ENCODE data around the gene STARD13. TPM values are rescaled to one million over a fixed set of nuclear protein-coding genes. Genes with fewer than 3 reads are reported as not detected.
A peak's percentile ranks its signal among the peaks of the same experiment; 100 is the strongest.

STARD13 gene
- total and polyA plus RNA-seq, 4 donors = 14.2 to 51.4 (median 22.2) TPM

DNA sequence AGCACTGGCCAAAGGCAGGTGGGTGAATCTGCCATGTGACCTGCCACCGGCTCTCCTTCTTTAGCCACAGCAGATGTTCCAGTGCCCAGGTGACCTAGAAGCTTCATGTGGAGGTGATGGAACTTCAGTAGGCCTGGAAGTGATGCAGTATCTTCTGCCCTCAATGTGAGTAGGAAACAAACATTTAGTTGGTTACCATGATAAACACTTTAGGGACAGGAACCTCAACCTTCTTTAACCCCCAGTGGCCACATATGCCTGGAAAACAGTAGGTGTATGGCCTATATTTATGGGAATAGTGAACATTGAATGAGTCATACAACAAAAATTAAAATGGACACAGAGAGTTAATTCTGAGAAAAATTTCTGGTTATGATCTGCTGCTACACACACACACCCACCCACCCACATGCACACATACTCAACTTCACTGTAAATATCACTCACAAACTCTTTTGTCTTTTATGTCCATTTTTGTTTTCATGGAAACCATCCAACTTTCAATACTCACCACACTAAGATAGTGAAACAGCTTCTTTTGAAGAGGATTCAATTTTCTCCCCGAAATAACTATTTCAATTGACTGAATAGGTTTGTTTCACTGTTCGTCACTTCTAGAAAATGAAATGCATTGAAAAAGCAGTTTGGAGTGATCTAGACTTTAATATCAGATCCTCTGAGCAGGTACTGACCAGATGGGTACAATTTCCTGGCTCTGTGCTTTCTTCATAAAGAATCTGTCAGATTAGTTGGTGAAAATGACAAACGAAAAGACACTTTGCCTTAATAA is 97.3 kb downstream of the STARD13 start:
- WGBS (ENCODE audit: insufficient coverage) = 100% methylated on average over 1 of the region's 4 CpGs
- no peak for DNase-seq (ENCODE audit: low read depth in 4 of 6, low spot score in 6 of 6)
- Histone ChIP-seq H3K36me3 (ENCODE audit: control insufficient read depth, insufficient read depth, low read length) (no peaks in the 10 kb centered on the region), H3K9me3 (ENCODE audit: control insufficient read depth, insufficient read depth, low read length) (no peaks in the 10 kb centered on the region), H3K4me3 (ENCODE audit: low read depth, low read length) (no peak overlapping the region), H3K27ac (ENCODE audit: low read depth, low read length) (peak overlapping the region; percentile 17), H3K27me3 (ENCODE audit: control insufficient read depth, insufficient read depth, low read length) (no peaks in the 10 kb centered on the region), H3K4me1 (ENCODE audit: control insufficient read depth, insufficient read depth, low read length) (peaks cover 11% of the 10 kb centered on the region)

DNA sequence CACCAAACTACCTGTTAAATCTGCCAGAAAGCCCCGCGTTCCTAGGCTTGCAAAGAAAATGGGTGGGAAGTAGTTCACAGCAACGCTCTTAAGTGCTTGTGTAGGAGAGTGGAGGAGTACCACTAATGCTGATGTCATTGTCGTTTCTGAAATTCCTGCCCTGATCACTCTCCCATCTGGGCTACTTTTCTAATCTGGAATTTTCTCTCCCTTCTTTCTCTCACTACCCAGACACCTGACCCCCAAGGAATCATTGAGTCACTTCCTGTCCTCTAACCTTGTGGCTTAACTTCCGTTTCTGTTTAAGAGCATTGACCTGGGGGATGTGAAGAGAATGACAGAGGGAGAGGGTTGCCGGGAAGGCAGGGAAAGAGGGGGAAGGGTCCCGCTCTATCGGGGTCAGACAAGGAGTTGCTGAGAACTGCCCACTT is 98.7 kb downstream of the STARD13 start:
- Histone ChIP-seq H3K4me3 (ENCODE audit: low read depth, low read length) (no peak overlapping the region), H3K27ac (ENCODE audit: low read depth, low read length) (peak overlapping the region; percentile 48), H3K9me3 (ENCODE audit: control insufficient read depth, insufficient read depth, low read length) (no peaks in the 10 kb centered on the region), H3K27me3 (ENCODE audit: control insufficient read depth, insufficient read depth, low read length) (no peaks in the 10 kb centered on the region), H3K4me1 (ENCODE audit: control insufficient read depth, insufficient read depth, low read length) (peaks cover 15% of the 10 kb centered on the region), H3K36me3 (ENCODE audit: control insufficient read depth, insufficient read depth, low read length) (peaks cover 3% of the 10 kb centered on the region)
- no CpG with 5 or more reads among the region's 8 CpGs for WGBS (ENCODE audit: insufficient coverage)
- no peak for DNase-seq (ENCODE audit: low read depth in 4 of 6, low spot score in 6 of 6)

- Histone ChIP-seq H3K4me1 (ENCODE audit: control insufficient read depth, insufficient read depth, low read length) (peaks cover 15% of the 10 kb centered on the region), H3K27me3 (ENCODE audit: control insufficient read depth, insufficient read depth, low read length) (no peaks in the 10 kb centered on the region)
- WGBS (ENCODE audit: insufficient coverage) = 69% methylated on average over 3 of the region's 6 CpGs
Measured at GRCh38 chr13:33185853-33186252, 99.7 kb downstream of the STARD13 start.

GRCh38 chr13:33184530-33184929 is 101.0 kb downstream of the STARD13 start:
- Histone ChIP-seq H3K36me3 (ENCODE audit: control insufficient read depth, insufficient read depth, low read length) (peaks cover 3% of the 10 kb centered on the region), H3K4me1 (ENCODE audit: control insufficient read depth, insufficient read depth, low read length) (peaks cover 15% of the 10 kb centered on the region), H3K27ac (ENCODE audit: low read depth, low read length) (peak overlapping the region; percentile 6), H3K4me3 (ENCODE audit: low read depth, low read length) (no peak overlapping the region), H3K27me3 (ENCODE audit: control insufficient read depth, insufficient read depth, low read length) (no peaks in the 10 kb centered on the region), H3K9me3 (ENCODE audit: control insufficient read depth, insufficient read depth, low read length) (no peaks in the 10 kb centered on the region)
- WGBS (ENCODE audit: insufficient coverage) = no CpG with 5 or more reads among the region's 2 CpGs
- no peak for DNase-seq (ENCODE audit: low read depth in 4 of 6, low spot score in 6 of 6)

More at GRCh38 chr13:33185853-33186252, 99.7 kb downstream of the STARD13 start:
- Histone ChIP-seq H3K36me3 (ENCODE audit: control insufficient read depth, insufficient read depth, low read length) (peaks cover 3% of the 10 kb centered on the region), H3K4me3 (ENCODE audit: low read depth, low read length) (no peak overlapping the region), H3K27ac (ENCODE audit: low read depth, low read length) (peak overlapping the region; percentile 48), H3K9me3 (ENCODE audit: control insufficient read depth, insufficient read depth, low read length) (no peaks in the 10 kb centered on the region)
- no peak for DNase-seq (ENCODE audit: low read depth in 4 of 6, low spot score in 6 of 6)

DNA sequence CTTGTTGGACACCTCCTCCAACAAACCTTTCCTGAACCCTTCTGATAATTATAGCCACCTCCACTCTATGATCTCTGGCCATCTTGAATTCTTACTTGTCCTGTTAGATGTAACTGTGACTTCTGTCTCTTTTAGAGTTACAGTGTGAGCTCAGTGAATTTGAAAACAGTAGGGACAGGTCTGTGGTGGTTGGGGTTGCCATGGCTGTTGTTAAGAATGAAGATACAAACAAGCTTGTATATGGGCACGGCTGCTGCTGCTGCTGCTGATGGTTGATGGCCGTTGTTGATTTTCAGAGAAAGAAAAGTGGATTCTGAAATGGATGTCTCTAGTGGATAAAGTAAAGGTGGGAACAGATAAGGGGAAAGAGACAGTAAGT is 101.5 kb downstream of the STARD13 start:
- H3K36me3 ChIP-seq (ENCODE audit: control insufficient read depth, insufficient read depth, low read length) = peaks cover 3% of the 10 kb centered on the region
- H3K27ac ChIP-seq (ENCODE audit: low read depth, low read length) = peak overlapping the region; percentile 58
- DNase-seq (ENCODE audit: low read depth in 4 of 6, low spot score in 6 of 6) = no peak
- 35% methylated on average over 2 of the region's 2 CpGs for WGBS (ENCODE audit: insufficient coverage)
- H3K27me3 ChIP-seq (ENCODE audit: control insufficient read depth, insufficient read depth, low read length) = no peaks in the 10 kb centered on the region
- H3K4me1 ChIP-seq (ENCODE audit: control insufficient read depth, insufficient read depth, low read length) = peaks cover 15% of the 10 kb centered on the region
- no peaks in the 10 kb centered on the region for H3K9me3 ChIP-seq (ENCODE audit: control insufficient read depth, insufficient read depth, low read length)
- no peak overlapping the region for H3K4me3 ChIP-seq (ENCODE audit: low read depth, low read length)

DNA sequence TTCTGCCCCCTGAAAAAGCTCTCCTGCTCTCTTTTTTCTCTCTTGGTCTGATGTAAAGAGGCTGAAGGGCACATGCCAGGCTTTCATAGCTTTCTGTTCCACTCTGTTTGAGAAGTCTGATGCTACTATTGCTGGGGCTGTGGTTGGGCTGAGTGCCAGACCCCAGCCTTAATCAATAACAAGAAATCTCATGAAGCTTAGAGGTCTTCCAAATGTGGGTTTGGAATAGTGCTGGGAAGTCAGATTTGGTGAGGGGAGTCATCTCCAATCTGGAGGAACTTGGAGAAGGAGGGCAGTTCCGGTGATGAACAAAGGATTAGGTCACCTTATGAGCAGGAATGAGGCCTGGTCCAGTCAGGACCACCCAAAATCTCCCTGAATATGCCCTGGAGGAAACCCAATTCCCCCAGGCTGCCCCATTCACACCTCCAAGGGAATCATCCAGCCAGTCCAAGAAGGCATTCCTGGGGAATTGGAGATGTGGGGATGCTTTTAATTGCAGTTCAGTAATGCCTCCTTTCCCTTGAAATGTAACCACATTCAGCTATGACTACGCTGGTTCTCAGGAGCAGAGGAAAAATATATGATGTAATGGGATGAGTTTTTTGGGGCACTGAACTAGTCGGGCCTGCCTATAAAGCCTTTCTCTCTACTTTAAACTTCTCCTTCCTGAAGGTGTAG is 102.0 kb downstream of the STARD13 start:
- no peak for DNase-seq (ENCODE audit: low read depth in 4 of 6, low spot score in 6 of 6)
- Histone ChIP-seq H3K27me3 (ENCODE audit: control insufficient read depth, insufficient read depth, low read length) (no peaks in the 10 kb centered on the region), H3K27ac (ENCODE audit: low read depth, low read length) (peak overlapping the region; percentile 58), H3K36me3 (ENCODE audit: control insufficient read depth, insufficient read depth, low read length) (peaks cover 3% of the 10 kb centered on the region), H3K9me3 (ENCODE audit: control insufficient read depth, insufficient read depth, low read length) (no peaks in the 10 kb centered on the region), H3K4me3 (ENCODE audit: low read depth, low read length) (no peak overlapping the region), H3K4me1 (ENCODE audit: control insufficient read depth, insufficient read depth, low read length) (peaks cover 15% of the 10 kb centered on the region)
- WGBS (ENCODE audit: insufficient coverage) = 100% methylated on average over 1 of the region's 3 CpGs

DNA sequence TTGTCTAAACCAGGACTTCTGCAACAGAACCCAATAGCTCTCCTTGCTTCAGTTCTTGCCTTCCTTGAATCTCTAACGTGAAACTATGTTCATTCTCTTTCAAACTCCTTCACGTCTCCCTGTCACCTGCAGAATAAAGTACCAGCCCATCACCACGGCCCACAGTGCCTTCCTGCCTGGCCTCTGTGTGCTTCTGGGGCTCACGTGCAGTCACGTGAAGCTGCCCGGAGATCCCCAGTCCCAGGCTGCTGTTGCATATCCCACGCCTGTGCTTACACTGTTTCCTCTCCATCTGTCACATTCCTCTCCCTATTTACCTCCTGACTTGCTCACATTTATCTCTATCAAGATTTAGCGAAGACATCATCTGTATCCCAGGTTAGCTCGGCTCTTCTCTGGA is 102.8 kb downstream of the STARD13 start:
- no peaks in the 10 kb centered on the region for H3K27me3 ChIP-seq (ENCODE audit: control insufficient read depth, insufficient read depth, low read length)
- H3K4me1 ChIP-seq (ENCODE audit: control insufficient read depth, insufficient read depth, low read length) = peaks cover 15% of the 10 kb centered on the region
- no peaks in the 10 kb centered on the region for H3K9me3 ChIP-seq (ENCODE audit: control insufficient read depth, insufficient read depth, low read length)
- no peak for DNase-seq (ENCODE audit: low read depth in 4 of 6, low spot score in 6 of 6)
- 81% methylated on average over 8 of the region's 9 CpGs for WGBS (ENCODE audit: insufficient coverage)
- peak overlapping the region; percentile 58 for H3K27ac ChIP-seq (ENCODE audit: low read depth, low read length)
- no peak overlapping the region for H3K4me3 ChIP-seq (ENCODE audit: low read depth, low read length)
- peaks cover 3% of the 10 kb centered on the region for H3K36me3 ChIP-seq (ENCODE audit: control insufficient read depth, insufficient read depth, low read length)

DNA sequence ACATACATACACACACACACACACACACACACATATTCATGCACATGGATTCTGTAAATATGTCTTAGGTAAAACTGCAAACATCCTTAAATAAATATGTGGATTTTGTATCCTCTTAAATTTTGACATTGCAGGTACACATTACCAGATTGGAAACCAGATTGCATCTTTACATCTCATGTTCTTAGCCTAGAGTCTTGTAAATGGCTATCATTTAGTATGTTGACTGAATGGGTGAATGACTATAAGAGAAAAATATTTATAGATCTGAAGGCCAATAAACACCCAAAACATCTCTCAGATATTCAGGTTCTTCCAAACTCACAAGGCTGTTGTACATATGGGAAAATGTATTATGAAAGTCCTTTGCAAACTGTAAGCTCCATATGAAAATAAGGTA is 104.3 kb downstream of the STARD13 start:
- Histone ChIP-seq H3K27ac (ENCODE audit: low read depth, low read length) (no peak overlapping the region), H3K27me3 (ENCODE audit: control insufficient read depth, insufficient read depth, low read length) (no peaks in the 10 kb centered on the region), H3K36me3 (ENCODE audit: control insufficient read depth, insufficient read depth, low read length) (peaks cover 3% of the 10 kb centered on the region), H3K4me3 (ENCODE audit: low read depth, low read length) (no peak overlapping the region), H3K9me3 (ENCODE audit: control insufficient read depth, insufficient read depth, low read length) (no peaks in the 10 kb centered on the region), H3K4me1 (ENCODE audit: control insufficient read depth, insufficient read depth, low read length) (peaks cover 15% of the 10 kb centered on the region)
- DNase-seq (ENCODE audit: low read depth in 4 of 6, low spot score in 6 of 6) = no peak

DNA sequence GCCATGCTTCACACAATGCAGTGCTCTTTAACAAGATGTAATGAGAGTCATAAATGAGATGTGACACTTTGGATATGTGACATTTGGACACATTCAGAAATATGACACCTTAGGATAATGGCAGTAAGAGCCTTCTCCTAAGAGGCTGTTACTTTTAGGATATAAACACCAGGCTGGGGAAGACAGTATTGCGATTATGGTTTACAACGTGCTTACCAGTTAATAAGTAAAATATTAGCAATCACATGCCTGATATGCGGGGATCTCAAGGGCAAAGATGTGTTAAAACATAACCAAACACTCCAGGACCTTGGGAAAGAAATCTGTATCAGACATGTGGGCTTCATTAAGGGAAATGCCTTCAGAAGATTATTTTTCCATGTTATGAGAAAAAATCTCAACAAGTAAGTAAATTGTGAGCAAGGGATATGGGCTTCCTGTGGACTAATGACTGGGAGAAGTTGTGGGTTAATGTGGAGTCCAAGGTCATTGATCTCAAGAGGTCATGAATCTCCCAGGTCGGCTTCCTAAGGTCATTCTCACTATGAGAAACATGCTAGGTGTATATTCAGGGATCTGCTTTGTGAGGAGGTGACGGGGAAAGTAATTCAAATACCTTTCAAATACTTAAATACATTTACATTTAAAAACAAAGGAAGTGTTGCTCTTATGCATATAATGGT is 105.3 kb downstream of the STARD13 start:
- Histone ChIP-seq H3K27ac (ENCODE audit: low read depth, low read length) (no peak overlapping the region), H3K36me3 (ENCODE audit: control insufficient read depth, insufficient read depth, low read length) (peaks cover 3% of the 10 kb centered on the region), H3K27me3 (ENCODE audit: control insufficient read depth, insufficient read depth, low read length) (no peaks in the 10 kb centered on the region), H3K4me3 (ENCODE audit: low read depth, low read length) (no peak overlapping the region), H3K9me3 (ENCODE audit: control insufficient read depth, insufficient read depth, low read length) (no peaks in the 10 kb centered on the region), H3K4me1 (ENCODE audit: control insufficient read depth, insufficient read depth, low read length) (peaks cover 10% of the 10 kb centered on the region)
- DNase-seq (ENCODE audit: low read depth in 4 of 6, low spot score in 6 of 6) = no peak
- WGBS (ENCODE audit: insufficient coverage) = no CpG with 5 or more reads among the region's 5 CpGs

Data from spinal cord (tissue), 10 donors.